Heart left ventricle (tissue), 16 donors: ENCODE data around the gene TMEM31. TPM values are rescaled to one million over a fixed set of nuclear protein-coding genes. Genes with fewer than 3 reads are reported as not detected.
"Not testable (repeated sequence)": the region's sequence is repeated elsewhere in the genome, so short reads cannot be mapped to it uniquely, and the experiment has no call there.

Source experiments
- ATAC-seq, 4 donors: fragments of 200-7000 bp; cut with Tn5 transposase; one replicate each; pipeline ENCODE4 v1.9.1; 2020 to 2022; ENCODE audit warnings: moderate library complexity in 4 of 4, mild to moderate bottlenecking in 3 of 4, moderate number of reproducible peaks in 1 of 4
- DNase-seq, 5 donors: peaks; one replicate each; pipeline ENCODE4 v3.0.0-alpha.2; 2020
- H3K27ac ChIP-seq, 12 donors: fragments of 200-600 bp; sonication (generic) in 4 of 12; one replicate each; pipeline versions ENCODE4 v1.5.0 to v1.8.0; 2016 to 2022; ENCODE audit warnings: mild to moderate bottlenecking in 2 of 12
- H3K27me3 ChIP-seq, 9 donors: fragments of 200-600 bp; sonication (generic) in 2 of 9; one replicate each; pipeline versions ENCODE4 v1.5.1 to v1.8.0; 2016 to 2022; ENCODE audit warnings: mild to moderate bottlenecking in 3 of 9
- H3K36me3 ChIP-seq, 9 donors: fragments of 200-600 bp; sonication (generic) in 2 of 9; one replicate each; pipeline versions ENCODE4 v1.5.0 to v1.8.0; 2018 to 2022; ENCODE audit warnings: mild to moderate bottlenecking in 2 of 9
- H3K4me1 ChIP-seq, 12 donors: fragments of 200-600 bp; sonication (generic) in 4 of 12; one replicate each; pipeline versions ENCODE4 v1.5.0 to v1.8.0; 2016 to 2022; ENCODE audit warnings: mild to moderate bottlenecking in 3 of 12
- H3K4me3 ChIP-seq, 12 donors: fragments of 200-600 bp; sonication (generic) in 4 of 12; one replicate each; pipeline versions ENCODE4 v1.5.0 to v1.8.0; 2017 to 2022; ENCODE audit warnings: mild to moderate bottlenecking in 9 of 12, moderate library complexity in 4 of 12
- H3K9me3 ChIP-seq, 12 donors: fragments of 200-600 bp; sonication (generic) in 4 of 12; one replicate each; pipeline versions ENCODE4 v1.5.0 to v1.8.0; 2016 to 2022; ENCODE audit warnings: mild to moderate bottlenecking in 1 of 12
- CTCF ChIP-seq, 12 donors: fragments of 200-600 bp; sonication (generic) in 4 of 12; IDR thresholded peaks; one replicate each; pipeline versions ENCODE4 v1.5.0 to v1.8.0; 2018 to 2022; ENCODE audit warnings: antibody characterized with exemption in 12 of 12, mild to moderate bottlenecking in 5 of 12
- POLR2A ChIP-seq, 2 donors: fragments of 450-650 bp; IDR thresholded peaks; one replicate each; pipeline ENCODE4 v1.6.1; 2017; ENCODE audit warnings: antibody characterized with exemption in 2 of 2, mild to moderate bottlenecking in 2 of 2, moderate library complexity in 2 of 2
- WGBS, 4 donors: extraction: QIAGEN DNeasy Blood & Tissue Kit in 2 of 4; methylation state at CpG; one replicate each; pipeline versions ENCODE4 v1.1.5 to v1.1.7; 2013 to 2018; 5-methylcytosine and 5-hydroxymethylcytosine counted together
- intact Hi-C, 10 donors: fragments of 100-400 bp; cut with DNase I; formaldehyde crosslinking; loops; one replicate each; pipeline versions ENCODE4 v1.11.1 to v1.14.2; 2022
- polyA plus RNA-seq, 2 donors: library from polyadenylated mRNA; stranded (reverse); fragments of 200-250 nt; gene quantifications; one replicate each; pipeline ENCODE4 v1.2.3, GENCODE V29; 2013
- total RNA-seq, 9 donors: library from RNA; depleted of rRNA in 2 of 9; stranded (reverse); fragments of >200 nt in 2 of 9; fragmentation: NEBNext Ultra II Directional in 3 of 9; extraction: Animal tissue kit (Norgen Biotek cat#: 25700) in 3 of 9; gene quantifications; one replicate each; pipeline versions ENCODE4 v1.1.0 to v1.2.4, GENCODE V29; 2016 to 2023
- donor health status: ischemic (EF 13 %, LVEDD 7.1; RV severe dilation, severe dysfunction).
- donor health status: healthy with polysubstance abuse.
- donor health status: DM: no; HTN: yes; CAD: no.
- donor health status: DM: no; HTN: no; CAD: no.
- donor health status: ischemic (EF 25% LVEDD 6.9; RV normal size, moderate dysfunction).
- donor health status: ischemic (EF 25% LVEDD 5.7; RV mildly dilated, moderate dysfunction).
- donor health status: healthy.
- donor health status: DM: yes; HTN: yes; CAD: no.
- donor health status: ischemic (EF 35%, LVEDD 5.7; RV mildly dilated, moderate dysfunction).
- donor health status: nonischemic (EF 11% LVEDD 7.7; RV severe dilation, severe dysfunction).
- donor health status: DM: yes; HTN: yes; CAD: no.
- donor health status: PGD.
- donor health status: ischemic (EF 29% LVEDD 5.4; RV normal size, mild dysfunction).
- donor health status: nonischemic (EF 23%, LVEDD 6.1; RV moderate dilation, normal function).

TMEM31 gene
- total and polyA plus RNA-seq, 11 donors: 0.38 TPM; not detected in 10

GRCh38 chrX:103758555-103758954 is 47.8 kb downstream of the TMEM31 start:
- DNase-seq (no peak), ATAC-seq (no peak)
- intact Hi-C loops: no loop called here
- no peak overlapping the region for H3K4me3 ChIP-seq
- no peaks in the 10 kb centered on the region for H3K36me3 ChIP-seq
- H3K27me3 ChIP-seq: peaks cover 0 to 9% (median 0%) of the 10 kb centered on the region in 9 donors
- H3K4me1 ChIP-seq: no peaks in the 10 kb centered on the region
- H3K9me3 ChIP-seq: peaks cover 0 to 17% (median 0%) of the 10 kb centered on the region in 12 donors
- TF ChIP-seq POLR2A (IDR thresholded peaks at IDR 0.05): no peak
- no peak for TF ChIP-seq CTCF (IDR thresholded peaks at IDR 0.05)
- 93 to 100% (median 100%) methylated on average over 1 of the region's 1 CpG for WGBS, 4 donors
- H3K27ac ChIP-seq: no peak overlapping the region

DNA sequence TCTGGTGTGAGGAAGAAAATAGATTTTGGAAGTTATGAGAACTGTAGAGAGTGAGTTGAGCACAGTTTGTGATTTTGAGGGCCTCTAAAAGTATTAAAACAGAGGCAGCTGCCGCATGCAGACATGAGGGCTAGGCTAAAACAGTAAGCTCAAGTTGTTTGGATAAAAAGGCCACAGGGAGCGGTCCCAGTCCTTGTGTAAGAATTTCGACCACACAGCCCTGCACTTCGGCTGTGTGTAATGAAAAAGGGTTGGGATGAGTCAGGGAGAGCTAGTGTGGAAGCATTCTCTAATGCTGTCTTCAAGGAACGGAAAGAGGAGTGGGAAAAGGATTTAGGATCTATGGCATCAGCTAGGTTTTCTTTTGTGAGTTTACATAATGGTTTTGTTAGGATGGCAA is 52.8 kb downstream of the TMEM31 start:
- H3K9me3 ChIP-seq: peaks cover 0 to 13% (median 0%) of the 10 kb centered on the region in 12 donors
- H3K27ac ChIP-seq, intact Hi-C loops, H3K36me3 ChIP-seq, DNase-seq, H3K27me3 ChIP-seq, ATAC-seq, H3K4me3 ChIP-seq, H3K4me1 ChIP-seq: not testable (repeated sequence)
- WGBS, 4 donors: 75 to 88% (median 83%) methylated on average over 5 of the region's 5 CpGs

Other genes with a start within 250 kb of the TMEM31 start
- under 1 TPM in 4 of 9 donors, not detected in 5; 0.12 to 0.43 (median 0.17) TPM for gene RAB40A, start 191.4 kb upstream of the TMEM31 start, total RNA-seq
- under 1 TPM in 1 of 2 donors, not detected in 1; 0.11 TPM for gene RAB40A, start 191.4 kb upstream of the TMEM31 start, polyA plus RNA-seq
- 10 to 100 TPM; 50.9 to 75.3 (median 64.8) TPM for gene TCEAL4, start 125.4 kb upstream of the TMEM31 start, total RNA-seq
- 100 to 1,000 TPM; 105 to 176 TPM for gene TCEAL4, start 125.4 kb upstream of the TMEM31 start, polyA plus RNA-seq
- gene TCEAL3, start 102.9 kb upstream of the TMEM31 start, total RNA-seq: 10 to 100 TPM; 16.1 to 26.0 (median 20.2) TPM
- gene TCEAL3, start 102.9 kb upstream of the TMEM31 start, polyA plus RNA-seq: 10 to 100 TPM; 30.3 to 37.7 TPM
- gene TCEAL1, start 81.9 kb upstream of the TMEM31 start, total RNA-seq: 10 to 100 TPM; 18.8 to 33.2 (median 23.6) TPM
- gene TCEAL1, start 81.9 kb upstream of the TMEM31 start, polyA plus RNA-seq: 10 to 100 TPM; 16.4 to 23.1 TPM
- gene MORF4L2, start 24.2 kb upstream of the TMEM31 start, total RNA-seq: 100 to 1,000 TPM; 148 to 238 (median 189) TPM
- gene MORF4L2, start 24.2 kb upstream of the TMEM31 start, polyA plus RNA-seq: 100 to 1,000 TPM; 102 to 511 TPM
- 10 to 100 TPM in 1 of 9 donors, 1 to 10 TPM in 8; 1.2 to 12.5 (median 4.1) TPM for gene PLP1, start 65.9 kb downstream of the TMEM31 start, total RNA-seq
- gene PLP1, start 65.9 kb downstream of the TMEM31 start, polyA plus RNA-seq: 1 to 10 TPM; 1.5 to 2.9 TPM
- 10 to 100 TPM in 8 of 9 donors, 1 to 10 TPM in 1; 7.6 to 44.7 (median 28.4) TPM for gene RAB9B, start 121.3 kb downstream of the TMEM31 start, total RNA-seq
- 1 to 10 TPM; 6.8 to 8.3 TPM for gene RAB9B, start 121.3 kb downstream of the TMEM31 start, polyA plus RNA-seq